GM19099 (cell line): ENCODE results near the gene RHBG.

ENCODE experiments used
- POLR2A ChIP-seq: IDR thresholded peaks from 3 replicates; pipeline ENCODE4 v1.6.1; 2011; ENCODE audit warnings: low read depth; ENCODE audit not compliant: insufficient read length; ENCODE audit errors: extremely low read depth

RHBG gene

GRCh38 chr1:156412653-156413321, 43.8 kb downstream of the RHBG start:
- TF ChIP-seq POLR2A, result no peak

GRCh38 chr1:156413391-156414246, 44.6 kb downstream of the RHBG start:
- TF ChIP-seq POLR2A, result no peak

GRCh38 chr1:156414461-156415064, 45.6 kb downstream of the RHBG start:
- TF ChIP-seq POLR2A, result no peak

- no peak for TF ChIP-seq POLR2A
These were observed 48.0 kb downstream of the RHBG start for GRCh38 chr1:156416993-156417392.

GRCh38 chr1:156417401-156418020, 48.5 kb downstream of the RHBG start:
- no peak for TF ChIP-seq POLR2A

- no peak for TF ChIP-seq POLR2A
These were observed 49.5 kb downstream of the RHBG start for GRCh38 chr1:156418416-156419070.

DNA sequence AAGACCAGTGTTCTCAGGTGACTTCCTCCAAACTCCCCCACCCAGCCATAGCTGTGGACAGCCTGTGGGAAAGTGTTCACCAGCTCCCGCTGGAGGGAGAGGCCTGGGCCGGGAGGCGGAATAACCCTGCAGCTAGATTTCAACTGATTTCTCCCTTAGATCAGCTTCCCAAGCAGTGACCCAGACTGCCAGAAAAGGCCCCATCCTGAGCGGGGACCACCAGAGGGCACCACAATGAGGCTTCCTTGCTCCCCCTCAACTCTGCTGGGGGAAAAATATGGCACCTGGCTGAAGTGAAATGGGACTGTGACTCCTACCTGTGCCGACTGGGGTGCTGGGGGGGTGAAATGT, 50.8 kb downstream of the RHBG start:
- TF ChIP-seq POLR2A, result no peak

DNA sequence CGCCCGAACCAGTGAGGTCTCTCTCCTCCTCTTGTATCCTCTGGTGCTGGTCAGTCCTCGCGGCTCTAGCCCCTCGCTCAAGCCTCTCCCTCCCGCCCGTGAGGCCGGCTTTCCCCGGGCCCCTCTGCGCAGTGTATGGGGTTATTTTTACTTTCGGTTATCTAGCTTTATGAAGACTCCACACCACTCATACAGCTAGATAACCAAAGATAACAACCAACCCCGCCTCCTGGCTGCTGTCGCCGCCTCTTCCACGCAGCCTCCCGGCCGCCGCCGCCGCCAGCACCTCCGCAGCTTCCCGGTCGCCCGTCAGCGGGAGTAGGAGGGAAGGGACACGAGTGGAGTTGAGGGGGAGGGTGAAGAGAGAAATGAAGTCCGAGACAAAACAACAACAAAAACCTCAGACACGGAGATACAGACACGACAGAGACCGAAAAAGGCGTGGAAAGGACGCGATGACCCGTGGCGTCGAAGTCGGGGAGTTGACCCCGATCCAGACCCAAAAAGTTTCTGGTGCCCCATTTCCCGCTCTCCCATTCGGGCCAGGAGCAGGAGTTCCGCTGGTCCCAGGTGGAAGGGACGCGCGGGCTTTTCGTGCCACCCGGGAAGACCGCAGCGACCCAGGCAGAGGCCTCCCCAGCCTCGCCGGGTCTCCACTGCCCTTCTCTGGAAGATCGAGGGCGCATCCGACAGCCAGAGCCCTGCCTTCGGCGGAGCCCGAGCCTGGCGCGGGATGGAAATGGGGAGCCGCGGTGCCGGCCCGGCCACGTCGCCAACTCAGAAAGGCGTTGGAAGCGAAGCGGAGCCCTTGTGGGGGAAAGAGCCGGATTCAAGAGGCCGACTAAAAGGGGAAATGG, 51.4 kb downstream of the RHBG start:
- peak; percentile 32 for TF ChIP-seq POLR2A

DNA sequence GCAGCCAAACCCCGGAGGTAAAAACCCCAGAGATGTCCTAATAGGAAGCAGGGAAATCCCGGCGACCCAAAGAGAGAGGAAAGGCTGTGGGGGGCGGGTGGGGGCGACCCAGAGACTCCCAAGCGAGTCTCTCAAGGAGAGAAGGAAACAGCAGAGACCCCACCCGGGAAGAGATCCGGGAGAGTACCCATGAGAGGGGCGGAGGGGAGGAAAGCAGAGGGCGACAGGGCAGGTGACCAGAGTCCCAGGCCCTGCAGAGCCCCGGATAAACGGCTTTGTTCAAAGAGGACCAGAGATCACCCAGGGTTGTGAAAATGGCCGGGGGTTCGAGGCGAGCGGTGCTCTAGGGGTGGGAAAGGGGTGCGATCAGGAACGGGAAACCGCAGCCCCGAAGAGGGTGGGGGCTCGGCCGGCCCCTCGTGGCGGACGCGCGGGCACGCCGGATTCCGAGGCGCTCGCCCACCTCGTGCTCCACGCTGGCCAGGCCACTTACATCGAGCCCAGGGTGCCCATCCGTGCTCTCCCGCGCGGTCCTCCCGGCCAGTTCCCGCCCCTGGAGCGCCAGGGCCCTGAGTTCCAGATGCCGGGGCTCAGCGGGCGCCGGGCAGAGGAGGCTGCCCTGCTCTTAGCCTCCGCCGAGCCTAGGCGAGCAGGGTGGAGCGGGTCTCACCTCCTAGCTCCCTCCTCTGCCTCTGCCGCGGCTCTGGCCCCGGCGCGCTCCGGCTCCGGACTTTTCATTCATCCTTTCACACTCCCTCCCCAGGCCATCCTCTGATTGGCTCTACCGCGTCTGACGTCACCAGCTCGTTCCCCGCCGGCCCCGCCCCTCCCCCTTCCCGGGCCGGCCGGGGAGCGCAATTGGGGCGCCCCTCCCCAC, 52.3 kb downstream of the RHBG start:
- peak; percentile 70 for TF ChIP-seq POLR2A

- no peak for TF ChIP-seq POLR2A
These were observed 53.1 kb downstream of the RHBG start for GRCh38 chr1:156421939-156422601.

DNA sequence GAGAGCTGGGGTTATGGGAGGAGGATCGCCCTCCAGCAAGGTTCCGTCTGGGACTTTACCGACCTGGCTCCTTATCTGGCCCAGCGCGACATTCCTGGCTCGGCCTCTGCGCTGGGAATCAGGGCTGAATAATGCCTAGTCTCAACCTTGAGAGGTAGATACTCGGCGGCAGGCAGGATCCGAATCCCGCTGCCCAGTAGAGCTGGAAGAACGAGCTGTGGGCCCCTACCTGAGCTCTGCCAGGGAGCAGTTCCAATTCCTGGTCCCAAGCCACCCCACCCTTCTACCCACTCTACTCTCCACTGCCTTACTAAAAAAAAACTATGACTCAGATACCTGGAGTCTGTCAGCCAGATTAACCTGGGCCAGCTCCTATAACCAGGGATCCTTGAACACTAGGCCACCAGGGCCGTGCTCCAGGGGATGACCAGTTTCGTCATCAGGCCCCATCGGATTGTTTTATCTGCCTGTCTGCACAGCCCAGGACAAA, 53.6 kb downstream of the RHBG start:
- TF ChIP-seq POLR2A, result no peak
